Stimulated activated CD4-positive, alpha-beta T cell treated with anti-CD3 and anti-CD28 coated beads, Interleukin-15, amount 100 ng/mL, for 24 hours (primary cell): ENCODE measurements around the gene SHROOM1.
"Not testable (repeated sequence)": the region's sequence is repeated elsewhere in the genome, so short reads cannot be mapped to it uniquely, and the experiment has no call there.

Experiments used
- DNase-seq: peaks from one replicate; pipeline ENCODE4 v3.0.0-alpha.2; 2020

Gene SHROOM1

DNA sequence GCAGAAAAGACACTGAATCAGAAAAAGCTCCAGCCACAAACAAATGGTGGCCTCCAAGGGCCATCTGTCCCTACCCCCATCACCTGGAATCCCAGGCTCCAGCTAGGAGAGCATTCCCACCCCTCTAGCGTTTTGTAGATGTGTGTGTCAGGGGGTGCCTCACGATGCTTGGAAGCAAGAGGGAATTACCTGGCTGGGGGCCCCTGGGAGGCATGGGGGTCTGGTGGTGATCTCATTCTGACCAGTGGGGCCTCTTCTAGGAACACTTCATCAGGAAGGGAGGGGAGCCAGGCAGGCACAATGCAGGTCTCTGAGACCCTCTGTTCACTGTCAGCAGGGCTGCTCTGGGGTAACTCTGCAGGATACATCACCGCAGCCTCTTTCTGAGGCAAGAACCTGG lies 6.0 kb downstream of the SHROOM1 start:
- no peak for DNase-seq

DNA sequence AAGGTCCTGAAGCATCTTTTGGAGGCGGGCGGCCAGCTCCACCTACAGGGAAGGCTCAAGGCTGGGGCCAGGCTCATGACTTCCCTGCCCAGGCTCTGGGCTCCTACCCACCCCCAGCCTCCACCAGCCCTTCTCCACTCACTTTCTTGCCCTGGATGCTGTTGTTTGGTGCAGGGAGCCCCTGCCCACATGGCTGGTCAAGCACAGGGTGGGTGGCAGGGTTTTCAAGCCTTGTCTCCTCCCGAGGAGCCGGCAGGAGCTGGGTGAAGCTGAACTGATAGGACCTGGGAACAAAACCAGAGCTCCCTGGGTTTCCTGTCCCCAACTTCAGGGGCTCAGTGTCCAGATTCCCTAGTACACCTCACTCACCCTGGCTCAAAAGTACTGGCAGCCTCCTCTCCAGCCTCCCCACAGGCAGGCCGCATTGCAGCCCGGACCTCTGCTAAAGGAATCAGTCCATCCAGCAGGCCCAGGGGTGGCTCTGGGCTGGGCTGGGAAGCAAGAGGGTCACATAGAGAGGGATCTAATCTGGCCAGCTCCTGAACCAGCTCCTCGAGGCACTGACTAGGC lies 6.9 kb downstream of the SHROOM1 start:
- DNase-seq = no peak

DNA sequence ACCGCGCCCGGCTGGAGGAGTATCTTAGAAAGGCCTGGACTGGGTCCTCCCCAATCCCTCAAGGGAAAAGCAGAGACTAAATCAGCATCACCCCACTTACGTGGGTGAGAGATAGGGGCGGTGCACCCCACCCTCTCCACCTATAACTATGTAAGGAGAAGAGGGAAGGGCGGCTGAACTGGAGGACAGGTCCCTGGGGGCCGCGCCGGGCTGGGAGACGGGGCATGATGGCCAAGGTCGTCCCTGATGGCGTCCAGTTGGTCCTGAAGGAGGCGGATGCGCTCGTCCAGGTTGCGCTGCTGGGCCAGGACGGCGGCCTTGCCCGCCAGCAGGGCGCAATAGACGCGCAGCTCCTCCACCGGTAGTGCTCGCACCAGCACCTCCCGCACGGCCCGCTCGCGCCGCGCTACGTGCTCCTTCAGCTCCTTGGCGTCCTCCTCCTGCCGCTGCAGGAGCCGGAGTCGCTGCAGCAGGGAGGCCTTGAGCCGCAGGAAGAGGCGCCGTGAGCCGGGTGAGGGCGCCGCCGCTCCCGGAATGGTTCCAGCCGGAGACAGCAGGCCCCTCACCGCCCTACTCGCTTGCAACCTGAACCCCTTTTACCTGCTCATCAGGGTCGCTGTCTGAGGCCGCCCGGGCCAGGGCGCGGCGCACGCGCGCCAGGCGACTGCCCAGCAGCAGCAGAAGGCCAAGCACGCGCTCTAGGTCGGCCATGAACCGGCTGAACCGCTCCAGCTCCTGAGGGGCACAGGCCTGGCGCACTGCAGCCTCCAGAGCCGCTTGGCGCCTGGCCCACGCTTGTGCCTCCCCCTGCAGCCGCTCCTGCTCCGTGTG lies 7.6 kb downstream of the SHROOM1 start:
- peak; percentile 53 for DNase-seq

DNA sequence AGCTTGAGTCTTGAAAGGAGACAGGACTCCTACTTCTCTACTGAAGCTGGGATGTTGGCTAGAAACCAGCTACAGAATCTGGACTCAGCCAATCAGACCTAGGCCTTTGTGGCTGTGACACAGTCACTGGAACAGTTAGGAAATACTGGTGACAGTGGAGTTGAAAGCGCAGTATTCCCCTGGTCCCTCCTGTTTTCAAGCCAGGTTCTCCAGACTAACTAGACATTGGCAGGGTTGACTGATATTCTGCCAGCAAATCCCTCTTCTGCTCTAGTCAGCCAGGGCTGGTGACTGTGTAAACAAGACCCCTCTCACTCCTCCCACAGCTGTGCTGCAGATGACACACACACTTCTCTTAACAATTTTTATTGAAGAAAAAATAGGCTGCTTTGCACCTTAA lies 8.7 kb downstream of the SHROOM1 start:
- no peak for DNase-seq

DNA sequence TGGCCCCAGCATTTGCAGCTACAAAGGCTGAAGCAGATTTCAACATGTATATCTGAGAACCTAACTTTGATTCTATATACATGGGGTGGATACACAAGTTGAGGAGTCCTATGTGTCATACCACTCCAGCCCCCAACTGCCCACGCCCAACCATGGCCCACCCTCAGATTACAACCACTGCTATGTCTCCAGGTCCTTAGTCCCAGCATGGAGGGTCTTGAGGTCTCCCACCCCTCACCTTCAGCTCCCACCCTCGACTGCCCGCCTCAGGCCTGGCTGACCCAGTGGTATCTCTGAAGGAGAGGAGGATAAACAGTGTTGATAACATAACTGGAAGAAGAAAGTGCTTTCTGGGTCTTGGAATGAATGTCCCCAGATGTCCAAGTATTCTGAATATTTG lies 9.1 kb downstream of the SHROOM1 start:
- DNase-seq = no peak

DNA sequence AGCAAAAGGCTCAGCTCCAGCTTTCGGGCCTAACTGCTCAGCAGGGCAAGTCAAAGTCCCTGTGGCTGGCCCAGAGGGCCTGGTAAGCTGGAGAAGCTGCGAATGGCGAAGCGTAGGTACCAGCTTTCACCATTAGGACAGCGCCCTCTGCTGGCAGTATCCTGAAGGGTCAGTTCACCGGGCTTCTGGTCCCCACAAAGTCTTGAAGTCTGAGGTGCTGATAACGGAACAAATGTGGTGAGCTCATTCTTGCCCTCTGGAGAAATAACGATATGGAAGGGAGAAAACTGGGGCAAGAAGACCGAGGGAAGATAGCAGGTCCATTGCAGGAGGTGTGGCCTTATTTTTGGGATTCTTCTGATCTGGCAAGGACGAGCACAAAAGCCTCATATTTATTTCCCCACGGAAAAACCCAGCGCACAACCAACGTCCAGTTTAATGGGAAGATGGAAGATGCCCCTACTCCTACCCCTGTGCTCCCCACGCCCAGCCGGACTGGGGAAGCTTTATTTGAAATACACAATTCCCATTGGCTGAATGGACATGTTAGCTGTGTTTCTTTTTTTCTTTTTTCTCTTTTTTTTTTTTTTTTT lies 10.2 kb downstream of the SHROOM1 start:
- peak; percentile 95 for DNase-seq

DNA sequence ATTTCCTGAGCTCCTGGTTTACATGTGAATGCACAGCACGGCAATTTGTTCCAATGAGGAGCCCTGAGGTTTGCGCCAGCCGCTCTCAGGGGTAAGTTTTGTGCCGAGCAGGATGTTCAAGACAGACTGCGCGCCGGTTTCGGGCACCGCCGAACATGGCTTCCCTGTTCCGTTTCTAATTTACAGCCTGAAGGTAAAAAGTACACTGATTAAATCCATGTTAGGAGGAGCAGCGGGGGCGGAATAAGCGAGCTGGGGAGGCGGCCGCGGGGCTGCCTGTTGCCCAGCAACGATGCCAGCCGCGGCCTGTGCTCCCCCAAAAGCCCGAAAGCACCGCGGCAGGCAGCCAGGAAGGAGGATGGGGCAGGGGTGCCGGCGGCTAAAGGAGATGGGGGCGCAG lies 11.0 kb downstream of the SHROOM1 start:
- DNase-seq = peak; percentile 28

DNA sequence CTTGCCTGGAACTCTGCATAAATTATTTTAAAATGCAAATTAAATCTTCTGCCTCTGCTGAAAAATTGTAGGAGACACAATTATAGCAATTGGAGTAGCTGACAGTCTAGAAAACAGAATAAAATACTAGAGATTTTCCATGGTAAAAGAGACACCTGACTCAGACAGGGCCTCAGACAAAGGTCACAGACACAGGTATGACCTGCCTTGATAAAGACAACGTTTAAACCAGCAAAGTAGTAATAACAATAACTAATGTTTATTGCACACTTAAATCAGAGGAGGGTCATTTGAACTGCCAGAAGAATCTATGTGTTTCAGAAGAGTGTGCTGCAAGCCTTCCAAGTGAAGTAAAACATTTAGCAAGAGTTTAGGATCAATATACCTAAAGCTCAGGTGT lies 13.4 kb downstream of the SHROOM1 start:
- DNase-seq = no peak

DNA sequence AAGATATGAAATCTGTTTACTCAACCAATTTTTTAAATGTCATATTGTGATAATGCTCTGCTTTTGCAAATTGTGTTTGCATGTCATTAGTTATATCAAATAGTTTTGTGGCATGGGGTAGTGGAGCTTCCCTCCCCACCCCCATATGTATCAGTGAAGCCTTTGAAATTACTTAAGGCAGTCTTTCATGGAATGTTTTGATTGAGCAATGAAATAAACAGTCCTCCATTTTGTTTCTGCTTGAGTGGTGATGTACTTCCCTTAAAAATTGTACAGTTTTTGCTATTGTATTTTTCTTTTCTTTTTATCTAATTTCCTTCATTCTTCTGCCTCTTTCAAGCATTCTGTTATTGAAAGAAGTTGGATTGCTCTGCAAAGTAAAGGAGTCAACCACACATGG lies 13.9 kb downstream of the SHROOM1 start:
- DNase-seq = no peak

DNA sequence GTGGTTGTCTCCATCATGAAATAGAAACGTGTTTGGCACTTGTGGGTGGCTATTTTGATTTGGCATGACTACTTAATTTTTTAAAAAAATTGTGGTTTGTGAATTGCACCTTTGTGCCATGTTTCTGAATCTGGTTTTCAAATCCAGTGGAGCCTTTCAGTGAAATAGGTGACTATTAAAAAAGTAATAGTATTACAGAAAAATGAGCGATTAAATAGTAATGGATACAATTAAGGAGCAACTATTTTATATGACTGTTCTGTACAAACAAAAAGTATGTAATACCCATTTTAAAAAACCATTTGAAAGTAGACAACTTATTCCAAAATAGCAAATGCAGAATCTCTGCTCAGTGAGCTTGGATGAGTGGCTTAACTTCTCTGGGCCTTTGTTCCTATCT lies 14.4 kb downstream of the SHROOM1 start:
- DNase-seq = no peak

DNA sequence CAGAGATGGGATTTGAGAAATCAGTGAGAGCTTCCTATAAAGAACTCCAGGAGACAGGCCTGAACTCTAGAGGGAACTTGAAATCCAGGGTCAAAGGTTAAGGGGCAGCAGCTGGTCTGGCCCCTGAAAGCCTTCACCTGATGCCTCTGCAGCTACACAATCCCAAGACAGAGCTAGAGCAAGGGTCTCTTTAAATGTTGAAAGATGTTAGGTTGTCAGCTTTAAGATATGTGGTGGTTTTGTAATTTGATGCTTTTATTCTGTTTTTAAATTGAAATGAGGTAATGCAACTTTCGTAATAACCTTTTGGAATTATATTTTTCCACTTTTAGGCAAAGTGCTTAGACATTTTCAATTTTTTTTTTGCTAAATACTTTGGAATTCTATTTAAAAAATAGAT lies 15.0 kb downstream of the SHROOM1 start:
- no peak for DNase-seq

DNA sequence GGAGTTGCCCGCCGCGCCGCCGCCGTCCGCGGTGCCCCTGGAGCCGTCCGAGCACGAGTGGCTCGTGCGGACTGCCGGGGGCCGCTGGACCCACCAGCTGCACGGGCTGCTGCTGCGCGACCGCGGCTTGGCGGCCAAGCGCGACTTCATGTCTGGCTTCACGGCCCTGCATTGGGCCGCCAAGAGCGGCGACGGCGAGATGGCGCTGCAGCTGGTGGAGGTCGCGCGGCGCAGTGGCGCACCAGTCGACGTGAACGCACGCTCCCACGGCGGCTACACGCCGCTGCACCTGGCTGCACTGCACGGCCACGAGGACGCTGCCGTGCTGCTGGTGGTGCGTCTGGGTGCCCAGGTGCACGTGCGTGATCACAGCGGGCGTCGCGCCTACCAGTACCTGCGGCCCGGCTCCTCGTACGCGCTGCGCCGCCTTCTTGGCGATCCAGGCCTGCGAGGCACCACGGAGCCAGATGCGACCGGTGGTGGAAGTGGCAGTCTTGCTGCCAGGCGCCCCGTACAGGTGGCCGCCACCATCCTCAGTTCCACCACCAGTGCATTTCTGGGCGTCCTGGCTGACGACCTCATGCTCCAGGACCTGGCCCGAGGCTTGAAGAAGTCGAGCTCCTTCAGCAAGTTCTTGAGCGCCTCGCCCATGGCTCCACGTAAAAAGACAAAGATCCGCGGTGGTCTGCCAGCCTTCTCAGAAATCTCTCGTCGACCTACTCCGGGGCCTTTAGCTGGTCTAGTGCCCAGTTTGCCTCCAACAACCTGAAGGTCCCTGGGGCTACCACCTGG lies 15.7 kb downstream of the SHROOM1 start:
- no peak for DNase-seq

DNA sequence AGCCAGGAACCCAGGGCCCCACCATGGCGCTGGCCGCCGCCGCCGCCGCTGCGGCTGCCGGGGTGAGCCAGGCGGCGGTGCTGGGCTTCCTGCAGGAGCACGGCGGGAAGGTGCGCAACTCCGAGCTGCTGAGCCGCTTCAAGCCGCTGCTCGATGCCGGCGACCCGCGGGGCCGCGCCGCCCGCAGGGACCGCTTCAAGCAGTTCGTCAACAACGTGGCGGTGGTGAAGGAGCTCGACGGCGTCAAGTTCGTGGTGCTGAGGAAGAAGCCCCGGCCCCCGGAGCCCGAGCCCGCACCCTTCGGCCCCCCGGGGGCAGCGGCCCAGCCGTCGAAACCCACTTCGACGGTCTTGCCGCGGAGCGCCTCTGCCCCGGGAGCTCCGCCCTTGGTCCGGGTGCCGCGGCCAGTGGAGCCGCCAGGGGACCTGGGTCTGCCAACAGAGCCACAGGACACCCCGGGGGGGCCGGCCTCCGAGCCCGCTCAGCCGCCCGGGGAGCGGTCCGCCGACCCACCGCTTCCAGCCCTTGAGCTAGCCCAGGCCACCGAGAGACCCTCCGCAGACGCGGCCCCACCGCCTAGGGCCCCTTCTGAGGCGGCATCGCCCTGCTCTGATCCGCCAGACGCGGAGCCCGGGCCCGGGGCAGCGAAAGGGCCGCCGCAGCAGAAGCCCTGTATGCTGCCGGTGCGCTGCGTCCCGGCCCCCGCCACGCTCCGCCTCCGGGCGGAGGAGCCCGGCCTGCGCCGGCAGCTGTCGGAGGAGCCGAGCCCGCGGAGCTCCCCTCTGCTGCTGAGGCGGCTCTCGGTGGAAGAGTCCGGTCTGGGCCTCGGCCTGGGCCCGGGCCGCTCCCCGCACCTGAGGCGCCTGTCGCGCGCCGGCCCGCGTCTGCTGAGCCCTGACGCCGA lies 16.6 kb downstream of the SHROOM1 start:
- DNase-seq = peak; percentile 58

DNA sequence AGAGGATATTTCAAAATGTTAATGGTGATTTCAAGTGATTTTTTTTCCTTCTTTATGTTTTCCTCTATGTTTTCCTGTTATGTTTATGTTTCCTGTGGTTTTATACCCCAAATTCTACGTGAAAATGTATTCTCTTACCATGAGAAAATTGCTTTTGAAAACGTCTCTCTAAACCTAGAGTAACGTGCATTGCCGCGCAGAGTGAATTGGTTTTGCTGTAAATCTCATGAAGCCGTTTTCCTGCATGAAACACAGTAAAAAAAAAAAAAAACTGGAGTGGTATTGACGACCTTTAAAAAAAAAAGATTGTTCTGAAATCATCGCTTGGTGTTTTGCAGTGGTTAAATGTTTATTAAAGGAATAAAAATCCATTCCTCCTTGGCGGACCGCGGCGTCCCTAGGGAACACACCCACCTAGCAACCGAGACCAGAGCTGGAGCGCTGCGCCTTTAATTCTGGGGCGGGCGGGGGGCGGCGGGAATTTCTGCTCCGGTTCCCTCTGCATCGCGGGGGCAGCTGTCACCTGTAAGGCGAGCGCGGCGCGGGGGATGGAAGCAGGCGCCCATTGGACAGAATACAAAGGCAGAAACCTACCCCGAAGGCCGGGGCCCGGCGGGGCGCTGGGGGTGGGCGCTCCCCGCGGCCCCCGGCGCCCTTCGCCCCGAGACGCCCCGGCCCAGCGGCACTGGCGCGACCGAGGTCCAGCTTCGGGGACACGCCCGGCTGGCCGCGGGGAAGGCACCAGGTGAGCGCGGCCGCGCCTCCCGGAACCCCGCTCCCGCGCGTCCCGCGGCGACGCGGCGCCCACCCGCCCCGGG lies 17.5 kb downstream of the SHROOM1 start, which contains the start of gene SOWAHA:
Gene SOWAHA (plus strand): TSS at position 522 of the 818 bp plus-strand sequence. CDS start 320 bp downstream, outside the sequence.
- DNase-seq = peak; percentile 27

DNA sequence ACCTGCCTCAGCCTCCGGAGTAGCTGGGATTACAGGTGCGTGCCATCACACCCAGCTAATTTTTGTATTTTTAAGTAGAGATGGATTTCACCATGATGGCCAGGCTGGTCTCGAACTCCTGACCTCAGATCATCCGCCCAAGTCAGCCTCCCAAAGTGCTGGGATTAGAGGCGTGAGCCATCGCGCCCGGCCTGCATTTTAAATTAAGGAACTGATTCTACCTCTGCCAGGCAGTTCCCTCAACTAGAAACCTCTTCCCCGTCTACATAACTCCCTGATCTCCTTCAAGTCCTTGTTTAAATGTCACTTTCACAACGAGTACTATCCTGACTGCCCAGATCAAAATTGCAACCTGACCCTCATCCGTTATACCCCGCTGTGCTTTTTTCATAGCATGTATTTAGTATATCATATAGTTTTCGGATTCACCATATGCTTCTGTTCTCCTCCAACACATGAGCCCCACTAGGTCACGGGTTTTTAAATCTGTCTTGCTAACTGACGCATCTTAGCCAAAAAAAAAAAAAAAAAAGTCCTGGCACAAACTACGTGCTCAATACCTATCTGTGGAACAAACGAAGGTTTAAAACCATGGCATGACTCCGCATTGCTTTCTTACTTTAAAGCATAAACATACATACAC lies 18.2 kb downstream of the SHROOM1 start:
- no peak for DNase-seq

DNA sequence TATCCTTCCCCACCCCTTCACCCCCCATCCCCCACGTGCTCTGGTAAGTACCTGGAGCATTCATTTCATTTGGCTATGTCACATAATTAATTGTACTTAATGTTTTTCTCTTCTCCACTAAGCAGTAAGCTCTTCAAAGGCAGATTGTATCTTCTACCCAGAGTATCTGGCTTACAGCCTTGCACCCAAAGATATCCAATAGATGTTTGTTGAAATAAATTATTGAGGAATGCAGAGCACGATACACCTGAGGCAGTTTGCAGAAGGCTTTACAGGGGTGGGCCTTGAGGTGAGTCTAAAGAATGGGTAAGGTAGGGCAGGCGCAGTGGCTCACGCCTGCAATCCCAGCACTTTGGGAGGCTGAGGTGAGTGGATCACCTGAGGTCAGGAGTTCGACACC lies 19.8 kb downstream of the SHROOM1 start:
- DNase-seq = no peak

DNA sequence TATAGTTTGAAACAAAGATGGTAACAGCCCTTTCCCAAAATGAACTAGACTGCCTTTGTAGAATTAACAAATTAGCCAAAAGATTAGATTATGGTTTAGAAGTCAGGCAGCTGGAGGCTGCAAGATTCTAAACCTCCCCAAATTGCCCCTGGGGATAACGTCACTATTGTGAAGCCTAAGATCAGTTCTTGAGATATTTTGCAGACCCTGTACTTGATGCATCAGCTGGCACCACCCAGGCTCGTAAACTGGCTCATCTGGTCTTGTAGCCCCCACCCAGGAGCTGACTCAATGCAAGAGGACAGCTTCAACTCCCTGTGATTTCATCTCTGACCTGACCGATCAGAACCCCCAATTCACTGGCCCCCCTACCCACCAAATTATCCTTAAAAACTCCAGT lies 21.6 kb downstream of the SHROOM1 start:
- DNase-seq = no peak

DNA sequence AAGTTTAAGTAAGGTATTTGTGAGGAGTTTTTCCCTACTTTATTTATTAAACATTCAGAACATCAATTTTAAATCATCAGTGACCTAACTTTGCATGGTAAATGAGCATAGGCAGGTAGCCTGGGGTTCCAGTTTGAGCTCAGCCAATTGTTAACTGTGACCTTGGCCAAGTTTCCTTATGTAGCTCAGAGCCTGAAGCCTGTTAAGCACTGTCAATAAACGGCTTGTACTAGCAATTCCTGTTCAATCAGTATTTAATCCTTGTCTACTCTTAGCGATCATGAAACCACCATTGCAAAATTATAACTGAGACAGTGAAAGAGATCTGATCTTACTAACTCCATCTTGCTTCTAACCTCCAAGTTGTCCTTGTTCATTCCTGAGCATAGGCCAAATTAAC lies 22.0 kb downstream of the SHROOM1 start:
- no peak for DNase-seq

DNA sequence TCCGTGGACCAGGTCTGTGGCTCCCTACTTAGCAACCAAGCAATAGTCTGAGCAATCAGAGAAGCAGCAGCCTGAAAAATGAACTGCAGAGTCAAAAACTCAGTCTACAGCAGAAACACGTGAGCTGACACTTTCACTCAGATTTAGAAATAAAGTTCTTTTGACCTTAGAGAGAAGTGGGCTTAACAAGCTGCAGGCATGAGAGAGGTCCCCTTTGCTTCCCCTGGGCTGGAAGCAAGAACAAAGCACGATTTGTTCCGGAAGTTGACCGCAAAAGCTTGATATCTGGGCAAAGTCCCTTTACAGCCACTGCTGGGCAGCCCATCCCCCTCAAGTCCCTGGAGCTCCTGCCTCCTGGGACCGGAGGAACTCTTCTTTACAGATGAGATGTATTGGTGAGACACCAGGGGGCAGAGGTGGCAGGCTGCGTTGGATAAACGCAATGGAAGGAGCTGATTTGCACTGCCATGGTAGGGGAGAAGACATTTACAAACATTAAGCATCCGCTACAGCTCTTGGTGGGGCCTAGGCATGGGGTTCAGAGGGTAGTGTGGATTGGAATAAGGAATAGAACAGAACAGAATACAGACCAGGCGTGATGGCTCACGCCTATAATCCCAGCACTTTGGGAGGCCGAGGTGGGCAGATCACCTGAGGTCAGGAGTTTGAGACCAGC lies 23.1 kb downstream of the SHROOM1 start:
- no peak for DNase-seq

DNA sequence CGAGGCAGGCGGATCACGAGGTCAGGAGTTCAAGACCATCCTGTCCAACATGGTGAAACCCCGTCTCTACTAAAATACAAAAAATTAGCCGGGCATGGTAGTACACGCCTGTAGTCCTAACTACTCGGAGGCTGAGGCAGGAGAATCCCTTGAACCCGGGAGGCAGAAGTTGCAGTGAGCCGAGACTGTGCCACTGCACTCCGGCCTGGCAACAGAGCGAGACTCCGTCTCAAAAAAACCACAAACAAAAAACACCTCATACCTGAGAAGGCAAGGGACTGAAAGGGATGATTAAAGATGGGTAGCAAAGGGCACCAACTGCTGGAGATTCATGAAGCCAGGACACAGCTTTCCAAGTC lies 23.7 kb downstream of the SHROOM1 start:
- not testable (repeated sequence) for DNase-seq
